SHP77 treated with DMSO at 0.1 percent for 48 hours (cell line): ENCODE data around the gene PEAR1.

ENCODE experiments used
- DNase-seq: peaks from one replicate; lab custom pipeline; 2025; lab: John Stamatoyannopoulos, UW

The PEAR1 gene

GRCh38 chr1:156901966-156902915 lies 8.7 kb downstream of the PEAR1 start:
- no peak for DNase-seq

- DNase-seq: no peak
Measured at GRCh38 chr1:156903328-156904091, 10.0 kb downstream of the PEAR1 start.

GRCh38 chr1:156904187-156904959 lies 10.9 kb downstream of the PEAR1 start:
- DNase-seq: no peak

GRCh38 chr1:156905176-156905575 lies 11.7 kb downstream of the PEAR1 start:
- DNase-seq: no peak

- DNase-seq: no peak
Measured at GRCh38 chr1:156905651-156906050, 12.1 kb downstream of the PEAR1 start.

- DNase-seq: no peak
Measured at GRCh38 chr1:156906206-156906906, 12.8 kb downstream of the PEAR1 start.

- no peak for DNase-seq
Measured at GRCh38 chr1:156908541-156908940, 15.0 kb downstream of the PEAR1 start.

GRCh38 chr1:156908955-156909354 lies 15.4 kb downstream of the PEAR1 start:
- no peak for DNase-seq

GRCh38 chr1:156909671-156910070 lies 16.2 kb downstream of the PEAR1 start:
- DNase-seq: no peak

- DNase-seq: no peak
Measured at GRCh38 chr1:156910309-156910782, 16.8 kb downstream of the PEAR1 start.

GRCh38 chr1:156911577-156912298 lies 18.2 kb downstream of the PEAR1 start:
- no peak for DNase-seq

GRCh38 chr1:156912310-156912709 lies 18.8 kb downstream of the PEAR1 start:
- DNase-seq: no peak

- DNase-seq: no peak
Measured at GRCh38 chr1:156912861-156913808, 19.6 kb downstream of the PEAR1 start.

- no peak for DNase-seq
Measured at GRCh38 chr1:156913809-156914387, 20.4 kb downstream of the PEAR1 start.

- DNase-seq: no peak
Measured at GRCh38 chr1:156914440-156914856, 20.9 kb downstream of the PEAR1 start.

GRCh38 chr1:156920233-156921052 lies 26.9 kb downstream of the PEAR1 start, which contains the start of gene LRRC71:
Gene LRRC71, plus strand, starts transcription at chr1:156920632. Its CDS starts 172 bp downstream, at chr1:156920804.
- no peak for DNase-seq

GRCh38 chr1:156921053-156921529 lies 27.6 kb downstream of the PEAR1 start:
- DNase-seq: no peak
